ENCODE results near the gene HOMER3.

DNA sequence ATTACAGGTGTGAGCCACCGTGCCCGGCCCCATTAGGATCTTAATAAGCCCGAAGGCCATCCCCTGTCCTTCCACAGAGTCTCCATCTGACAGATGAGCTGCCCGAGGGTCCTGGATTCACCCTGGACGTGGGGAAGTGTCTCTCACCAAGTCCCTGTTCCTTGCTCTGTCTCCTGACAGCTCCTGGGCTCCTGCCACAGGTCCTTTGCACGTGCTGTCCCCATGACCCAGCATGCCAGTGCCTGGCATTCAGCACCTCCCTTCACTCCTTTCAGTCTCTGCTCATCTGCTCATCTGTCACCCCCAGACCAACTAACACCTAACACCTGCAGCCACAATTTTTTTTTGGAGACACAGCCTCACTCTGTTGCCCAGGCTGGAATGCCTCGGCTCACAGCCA lies 59.5 kb downstream of the HOMER3 start:
- TF ChIP-seq, protein P1, sequence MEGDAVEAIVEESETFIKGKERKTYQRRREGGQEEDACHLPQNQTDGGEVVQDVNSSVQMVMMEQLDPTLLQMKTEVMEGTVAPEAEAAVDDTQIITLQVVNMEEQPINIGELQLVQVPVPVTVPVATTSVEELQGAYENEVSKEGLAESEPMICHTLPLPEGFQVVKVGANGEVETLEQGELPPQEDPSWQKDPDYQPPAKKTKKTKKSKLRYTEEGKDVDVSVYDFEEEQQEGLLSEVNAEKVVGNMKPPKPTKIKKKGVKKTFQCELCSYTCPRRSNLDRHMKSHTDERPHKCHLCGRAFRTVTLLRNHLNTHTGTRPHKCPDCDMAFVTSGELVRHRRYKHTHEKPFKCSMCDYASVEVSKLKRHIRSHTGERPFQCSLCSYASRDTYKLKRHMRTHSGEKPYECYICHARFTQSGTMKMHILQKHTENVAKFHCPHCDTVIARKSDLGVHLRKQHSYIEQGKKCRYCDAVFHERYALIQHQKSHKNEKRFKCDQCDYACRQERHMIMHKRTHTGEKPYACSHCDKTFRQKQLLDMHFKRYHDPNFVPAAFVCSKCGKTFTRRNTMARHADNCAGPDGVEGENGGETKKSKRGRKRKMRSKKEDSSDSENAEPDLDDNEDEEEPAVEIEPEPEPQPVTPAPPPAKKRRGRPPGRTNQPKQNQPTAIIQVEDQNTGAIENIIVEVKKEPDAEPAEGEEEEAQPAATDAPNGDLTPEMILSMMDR (IDR thresholded peaks at IDR 0.05), result no peak
- TF ChIP-seq POLR2A (IDR thresholded peaks at IDR 0.05), result no peak

Measured in heart left ventricle (tissue), 13 donors.